Fibroblast of lung (primary cell): Measurements from ENCODE around the gene CDK4. TPM values are rescaled to one million over a fixed set of nuclear protein-coding genes. Genes with fewer than 3 reads are reported as not detected.

ENCODE experiments used
- DNase-seq, 2 donors: peaks; one replicate each; pipeline versions ENCODE4 v3.0.0 to v3.0.0-alpha.2; 2010; ENCODE audit warnings: low read depth in 2 of 2
- H2AFZ ChIP-seq: 2 replicates; pipeline ENCODE4 v1.5.1; 2012; ENCODE audit warnings: low read length, control low read depth, inconsistent platforms
- H3K27ac ChIP-seq: 2 replicates; pipeline ENCODE4 v1.5.1; 2011; ENCODE audit warnings: low read length, control low read depth; ENCODE audit not compliant: insufficient read depth
- H3K27me3 ChIP-seq: 2 replicates; pipeline ENCODE4 v1.5.1; 2011; ENCODE audit warnings: mild to moderate bottlenecking, low read length; ENCODE audit not compliant: control insufficient read depth, insufficient read depth
- H3K36me3 ChIP-seq: 2 replicates; pipeline ENCODE4 v1.5.1; 2011; ENCODE audit warnings: low read length; ENCODE audit not compliant: control insufficient read depth, insufficient read depth
- H3K4me1 ChIP-seq: 2 replicates; pipeline ENCODE4 v1.5.1; 2011; ENCODE audit warnings: low read length; ENCODE audit not compliant: control insufficient read depth, insufficient read depth; ENCODE audit errors: extremely low read depth
- H3K4me2 ChIP-seq: 2 replicates; pipeline ENCODE4 v1.5.1; 2011; ENCODE audit warnings: low read length, control low read depth; ENCODE audit not compliant: insufficient read depth; ENCODE audit errors: extremely low read depth
- H3K4me3 ChIP-seq, 4 experiments: fragments of 200-600 bp in 1 of 4; sonication (generic) in 1 of 4; replicated peaks in 1 of 4; 2 replicates each; pipeline ENCODE4 v1.5.1; 2011 to 2016; ENCODE audit warnings: low read length in 4 of 4, low read depth in 3 of 4, mild to moderate bottlenecking in 3 of 4, control low read depth in 2 of 4, inconsistent platforms in 1 of 4, mixed read lengths in 1 of 4; ENCODE audit not compliant: insufficient read depth in 1 of 4; ENCODE audit errors: control extremely low read depth in 1 of 4
- H3K79me2 ChIP-seq: 2 replicates; pipeline ENCODE4 v1.5.1; 2012; ENCODE audit warnings: mild to moderate bottlenecking, low read length, inconsistent platforms; ENCODE audit not compliant: control insufficient read depth, insufficient read depth
- H3K9ac ChIP-seq: 2 replicates; pipeline ENCODE4 v1.5.1; 2011; ENCODE audit warnings: mild to moderate bottlenecking, low read length, control low read depth; ENCODE audit not compliant: insufficient read depth
- H3K9me3 ChIP-seq: 2 replicates; pipeline ENCODE4 v1.5.1; 2012; ENCODE audit warnings: low read depth, low read length; ENCODE audit not compliant: control insufficient read depth, insufficient read depth
- H4K20me1 ChIP-seq: 2 replicates; pipeline ENCODE4 v1.5.1; 2011; ENCODE audit warnings: low read length; ENCODE audit not compliant: control insufficient read depth, insufficient read depth; ENCODE audit errors: extremely low read depth
- CTCF ChIP-seq, 2 donors: IDR thresholded peaks in 1 of 2; conservative IDR thresholded peaks in 1 of 2; 1 replicate in 1 of 2; 2 replicates in 1 of 2; pipeline ENCODE4 v1.5.1; 2011 to 2012; ENCODE audit warnings: low read length in 2 of 2, control low read depth in 1 of 2, inconsistent platforms in 1 of 2, low read depth in 1 of 2, mild to moderate bottlenecking in 1 of 2
- EZH2 ChIP-seq: IDR thresholded peaks from 2 replicates; pipeline ENCODE4 v1.5.1; 2012; ENCODE audit warnings: low read length, control low read depth, mild to moderate bottlenecking; ENCODE audit errors: missing control alignments
- polyA plus RNA-seq, 2 donors: library from polyadenylated mRNA; depleted of rRNA in 1 of 2; stranded (reverse) in 1 of 2; unstranded in 1 of 2; fragments of >200 nt; gene quantifications; 2 replicates each; pipeline ENCODE4 v1.2.1, GENCODE V29; 2011 to 2012; ENCODE audit warnings: missing spikeins in 1 of 2
- total RNA-seq: library from RNA; depleted of rRNA; stranded (reverse); fragments of >200 nt; gene quantifications from 2 replicates; pipeline ENCODE4 v1.2.1, GENCODE V29; 2014

Gene CDK4
- total and polyA plus RNA-seq, 2 donors (not counting 1 experiment from before 2014, with no cell fraction given): 183 to 233 TPM

- TF ChIP-seq CTCF (conservative IDR thresholded peaks at IDR 0.05 in 1 of 2, IDR thresholded peaks at IDR 0.05 in 1 of 2; ENCODE audit: low read depth in 1 of 2, low read length in 2 of 2) (peak; percentile 21 to 24), EZH2 (peak; percentile 86)
- no peaks in the 10 kb centered on the region for H4K20me1 ChIP-seq
- peaks cover 31% of the 10 kb centered on the region for H3K27me3 ChIP-seq
- peak overlapping the region; percentile 10 for H3K9ac ChIP-seq
- DNase-seq: peak in 1 of 2 donors; percentile 28
- no peak overlapping the region for H3K27ac ChIP-seq
- peaks cover 13% of the 10 kb centered on the region for H3K4me1 ChIP-seq
- peaks cover 8% of the 10 kb centered on the region for H3K36me3 ChIP-seq
- H3K79me2 ChIP-seq: no peaks in the 10 kb centered on the region
- peak overlapping the region; percentile 58 for H3K4me2 ChIP-seq
- H3K4me3 ChIP-seq: peak overlapping the region in 1 of 4 experiments; percentile 50
- no peaks in the 10 kb centered on the region for H3K9me3 ChIP-seq
- peak overlapping the region; percentile 46 for H2AFZ ChIP-seq
These were observed 13.0 kb upstream of the CDK4 start for GRCh38 chr12:57765003-57765697.

- Histone ChIP-seq H3K4me3 (peak overlapping the region in 1 of 4 experiments; percentile 50), H3K9me3 (no peaks in the 10 kb centered on the region), H3K4me2 (peak overlapping the region; percentile 58), H3K36me3 (peaks cover 8% of the 10 kb centered on the region), H3K79me2 (no peaks in the 10 kb centered on the region), H3K27me3 (peaks cover 31% of the 10 kb centered on the region), H3K9ac (peak overlapping the region; percentile 10), H4K20me1 (no peaks in the 10 kb centered on the region), H3K4me1 (peaks cover 13% of the 10 kb centered on the region), H2AFZ (peak overlapping the region; percentile 46), H3K27ac (no peak overlapping the region)
- DNase-seq: no peak
- TF ChIP-seq CTCF (conservative IDR thresholded peaks at IDR 0.05 in 1 of 2, IDR thresholded peaks at IDR 0.05 in 1 of 2; ENCODE audit: low read depth in 1 of 2, low read length in 2 of 2): no peak
- TF ChIP-seq EZH2: no peak
These were observed 12.5 kb upstream of the CDK4 start for GRCh38 chr12:57764662-57765002.

- Histone ChIP-seq H3K9me3 (no peaks in the 10 kb centered on the region), H3K9ac (no peak overlapping the region), H3K4me2 (no peak overlapping the region), H4K20me1 (no peaks in the 10 kb centered on the region), H3K4me3 (no peak overlapping the region), H3K36me3 (peaks cover 3% of the 10 kb centered on the region), H3K79me2 (no peaks in the 10 kb centered on the region), H3K27me3 (peaks cover 31% of the 10 kb centered on the region), H3K27ac (no peak overlapping the region), H2AFZ (no peak overlapping the region), H3K4me1 (peaks cover 13% of the 10 kb centered on the region)
- TF ChIP-seq EZH2 (no peak), CTCF (conservative IDR thresholded peaks at IDR 0.05 in 1 of 2, IDR thresholded peaks at IDR 0.05 in 1 of 2; ENCODE audit: low read depth in 1 of 2, low read length in 2 of 2) (no peak)
- no peak for DNase-seq
These were observed 12.0 kb upstream of the CDK4 start for GRCh38 chr12:57763881-57764661.
